GM21528 (cell line): ENCODE measurements around the gene PIK3C2G.
"Not testable (repeated sequence)": the region's sequence is repeated elsewhere in the genome, so short reads cannot be mapped to it uniquely, and the experiment has no call there.

ENCODE experiments used
- ATAC-seq: cut with Tn5 transposase; IDR thresholded peaks from one replicate; pipeline ENCODE4 v1.9.1; 2021; ENCODE audit warnings: mild to moderate bottlenecking, moderate library complexity; ENCODE audit not compliant: unreplicated experiment, low FRiP score

Gene PIK3C2G

GRCh38 chr12:18467620-18468245 is 206.4 kb downstream of the PIK3C2G start:
- ATAC-seq, result no peak

- no peak for ATAC-seq
These were observed 207.1 kb downstream of the PIK3C2G start for GRCh38 chr12:18468246-18469075.

DNA sequence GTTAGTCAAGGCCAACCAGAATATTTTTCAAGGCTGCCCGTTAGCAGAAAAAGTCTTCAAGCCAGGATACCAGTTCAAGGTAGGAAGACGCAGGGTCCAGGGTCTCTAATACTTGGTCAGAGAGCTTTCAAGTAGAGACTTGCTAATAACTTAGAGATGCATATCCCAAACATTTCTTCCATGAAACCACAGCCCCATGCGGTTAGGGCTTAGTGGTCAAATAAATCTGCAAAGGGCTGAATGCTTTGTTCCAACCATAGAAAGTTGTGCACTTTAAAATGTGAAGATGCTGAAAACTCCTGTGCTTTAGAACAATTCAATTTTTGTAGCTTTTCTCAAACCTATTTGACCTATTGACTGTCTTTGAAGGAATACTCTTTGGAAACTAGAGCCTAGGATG is 208.9 kb downstream of the PIK3C2G start:
- ATAC-seq, result no peak

DNA sequence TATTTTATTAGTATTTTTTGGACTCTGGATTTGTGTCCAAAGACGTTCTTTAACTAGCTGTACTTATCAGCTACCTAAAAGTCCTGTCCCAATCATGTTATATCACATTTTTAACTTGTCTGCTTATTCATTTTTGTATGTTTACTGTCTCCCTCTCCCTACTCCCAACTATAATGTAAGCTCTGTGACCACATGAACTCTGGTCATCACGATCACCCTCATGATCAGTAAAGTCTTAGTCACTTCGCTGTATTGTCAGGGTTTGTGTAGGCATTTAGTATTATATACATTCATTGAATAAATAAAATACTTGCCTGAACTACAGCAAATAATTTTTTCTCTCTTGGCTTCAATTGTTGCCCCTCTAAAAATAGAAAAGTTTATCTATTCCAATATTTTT is 211.0 kb downstream of the PIK3C2G start:
- no peak for ATAC-seq

GRCh38 chr12:18472806-18473205 is 211.5 kb downstream of the PIK3C2G start:
- ATAC-seq, result no peak

GRCh38 chr12:18476861-18477260 is 215.5 kb downstream of the PIK3C2G start:
- no peak for ATAC-seq

DNA sequence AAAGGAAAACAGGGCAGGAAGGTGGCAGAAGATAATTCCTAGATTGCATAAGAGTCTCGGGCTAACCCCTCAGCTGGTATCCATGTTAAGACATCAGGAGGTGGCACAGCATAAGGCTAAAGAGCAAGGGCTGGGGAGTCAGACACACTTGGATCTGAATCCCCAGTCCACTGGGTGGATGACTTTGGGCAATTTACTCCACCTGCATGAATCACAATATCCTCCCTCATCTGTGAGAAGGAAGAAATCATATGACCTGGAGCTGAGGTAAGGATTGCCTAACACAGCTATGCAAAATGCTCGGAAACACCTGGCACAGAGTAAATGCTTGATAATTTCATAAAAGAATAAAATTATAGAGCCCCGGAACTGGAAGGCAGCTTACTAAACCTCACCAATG is 217.9 kb downstream of the PIK3C2G start:
- no peak for ATAC-seq

DNA sequence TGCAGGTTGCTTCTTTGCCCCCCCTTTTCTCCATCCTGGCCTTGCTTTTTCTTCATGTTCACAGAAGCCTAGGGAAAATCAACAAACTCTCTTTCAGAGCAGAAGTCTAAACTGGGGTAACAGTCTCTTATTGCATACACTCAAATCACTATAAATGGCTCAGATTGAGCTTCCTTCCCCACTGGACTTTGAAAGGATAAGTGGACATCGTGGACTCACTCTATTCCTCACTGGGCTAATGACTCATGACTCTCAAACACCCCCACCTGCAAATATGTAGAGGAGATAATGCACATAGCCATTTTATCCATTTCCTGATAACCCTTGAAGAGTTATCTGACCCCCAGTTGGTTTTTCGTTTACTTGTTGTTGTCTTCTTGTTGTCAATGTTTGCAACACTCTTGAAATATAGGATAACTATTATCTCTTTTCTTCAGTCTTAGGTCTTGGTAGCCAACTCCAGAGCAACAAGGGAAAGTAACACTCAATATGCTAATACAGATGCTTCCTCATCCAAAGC is 221.3 kb downstream of the PIK3C2G start:
- ATAC-seq, result no peak

DNA sequence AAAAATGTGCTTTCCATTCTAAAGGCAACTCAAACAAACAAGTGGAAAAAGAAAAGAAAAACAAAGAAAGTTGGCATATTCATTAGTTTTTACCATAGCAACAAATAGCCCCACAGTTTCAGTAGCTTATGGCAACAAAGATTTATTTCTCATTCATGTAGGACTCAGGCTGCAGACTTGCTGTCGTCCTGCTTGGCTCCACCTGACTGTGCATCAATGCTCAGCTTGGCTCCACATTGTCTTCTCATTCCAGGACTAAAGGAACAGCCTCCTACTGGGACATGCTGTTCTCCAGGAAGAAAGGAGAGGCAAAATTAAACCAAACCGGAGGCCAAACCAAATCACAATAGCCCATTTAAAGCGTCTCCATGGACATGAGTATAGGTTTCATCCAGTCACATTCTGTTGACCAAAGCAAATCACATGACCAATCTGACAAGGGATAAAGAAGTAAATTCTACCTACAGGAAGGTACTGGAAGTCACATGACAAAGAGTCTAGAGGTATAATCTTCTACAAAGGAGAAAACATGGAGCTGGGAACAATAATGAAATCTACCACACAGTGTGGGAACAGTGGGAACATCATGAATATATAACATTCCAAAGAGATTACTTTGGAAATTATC is 222.5 kb downstream of the PIK3C2G start:
- ATAC-seq, result no peak

DNA sequence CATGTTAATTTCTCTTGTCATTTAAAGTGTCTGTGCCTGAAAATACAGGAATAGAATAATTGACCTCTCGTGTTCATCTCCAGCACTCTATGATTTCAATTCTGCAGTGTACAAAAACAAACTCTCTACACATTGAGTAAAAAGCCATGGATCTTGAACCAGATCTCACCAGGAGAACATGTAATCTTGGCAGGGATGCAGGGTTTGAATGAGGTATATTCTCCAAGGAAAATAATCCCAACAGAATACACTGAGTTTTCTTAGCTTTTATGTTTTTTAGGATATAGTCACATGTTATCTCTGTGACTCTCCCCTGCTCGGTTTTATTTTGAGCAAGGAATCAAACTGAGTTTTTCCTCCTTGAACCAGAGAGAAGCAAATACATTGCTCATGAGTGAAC is 224.7 kb downstream of the PIK3C2G start:
- no peak for ATAC-seq

GRCh38 chr12:18487509-18487908 is 226.2 kb downstream of the PIK3C2G start:
- no peak for ATAC-seq

- ATAC-seq, result no peak
These were observed 231.2 kb downstream of the PIK3C2G start for GRCh38 chr12:18492372-18493025.

DNA sequence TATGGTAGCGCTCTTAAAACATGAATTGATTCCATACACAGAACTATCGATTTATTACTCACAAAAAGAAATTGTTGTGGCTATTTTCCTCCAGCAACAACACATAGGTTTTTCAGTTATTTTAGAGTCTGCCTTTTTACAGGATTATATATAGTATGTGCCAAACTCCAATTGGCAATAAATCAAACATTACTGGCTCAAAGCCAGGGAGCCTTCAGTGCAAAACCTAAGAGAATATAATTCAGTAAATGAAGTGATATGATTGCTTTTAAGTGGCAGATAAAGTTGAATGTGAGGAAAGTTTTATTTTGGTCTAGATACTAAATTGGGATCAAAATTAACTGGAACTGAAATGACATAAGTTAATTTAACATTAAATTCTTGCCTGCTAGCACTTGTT is 234.8 kb downstream of the PIK3C2G start:
- no peak for ATAC-seq

DNA sequence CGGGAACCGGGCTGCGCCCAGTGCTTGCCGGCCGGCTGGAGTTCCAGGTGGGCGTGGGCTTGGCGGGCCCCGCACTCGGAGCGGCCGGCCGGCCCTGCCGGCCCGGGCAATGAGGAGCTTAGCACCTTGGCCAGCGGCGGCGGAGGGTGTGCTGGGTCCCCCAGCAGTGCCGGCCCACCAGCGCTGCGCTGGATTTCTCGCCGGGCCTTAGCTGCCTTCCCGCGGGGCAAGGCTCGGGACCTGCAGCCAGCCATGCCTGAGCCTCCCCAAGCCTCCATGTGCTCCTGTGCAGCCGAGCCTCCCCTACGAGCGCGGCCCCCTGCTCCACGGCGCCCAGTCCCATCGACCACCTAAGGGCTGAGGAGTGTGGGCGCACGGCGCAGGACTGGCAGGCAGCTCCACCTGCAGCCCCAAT is 238.8 kb downstream of the PIK3C2G start:
- ATAC-seq, result not testable (repeated sequence)

DNA sequence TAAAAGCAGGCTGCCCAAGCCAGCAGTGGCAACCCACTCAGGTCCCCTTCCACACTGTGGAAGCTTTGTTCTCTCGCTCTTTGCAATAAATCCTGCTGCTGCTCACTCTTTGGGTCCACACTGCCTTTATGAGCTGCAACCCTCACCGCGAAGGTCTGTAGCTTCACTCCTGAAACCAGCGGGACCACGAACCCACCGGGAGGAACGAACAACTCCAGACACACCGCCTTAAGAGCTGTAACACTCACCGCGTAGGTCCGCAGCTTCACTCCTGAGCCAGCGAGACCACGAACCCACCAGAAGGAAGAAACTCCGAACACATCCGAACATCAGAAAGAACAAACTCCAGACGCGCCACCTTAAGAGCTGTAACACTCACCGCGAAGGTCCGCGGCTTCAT is 239.4 kb downstream of the PIK3C2G start:
- ATAC-seq, result not testable (repeated sequence)

DNA sequence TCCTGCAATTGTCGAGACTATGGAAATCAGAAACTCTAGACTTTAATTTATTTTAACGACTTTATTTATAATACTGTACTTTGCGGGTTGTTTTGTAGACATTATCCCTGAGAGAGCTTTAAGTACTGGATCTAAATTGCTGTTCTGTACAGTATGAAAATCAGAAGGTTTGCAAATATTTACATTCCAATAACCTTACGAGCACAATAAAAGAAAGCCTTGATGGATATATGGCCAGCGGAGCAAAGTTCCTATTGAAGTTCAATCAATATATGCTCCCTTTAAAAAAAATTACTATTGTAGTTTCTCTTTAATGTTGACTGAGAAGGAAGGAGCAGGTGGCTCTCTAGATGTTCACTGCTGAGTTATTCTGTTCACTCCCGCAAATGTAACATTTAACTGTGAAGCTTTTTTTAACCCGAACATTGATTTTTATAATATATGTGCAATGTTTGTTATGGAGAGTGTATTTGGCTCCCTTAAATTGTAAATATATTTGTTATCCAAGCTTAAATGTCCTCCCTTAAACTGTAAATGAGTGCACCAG is 241.2 kb downstream of the PIK3C2G start:
- ATAC-seq, result no peak

- ATAC-seq, result no peak
These were observed 260.1 kb downstream of the PIK3C2G start for GRCh38 chr12:18521461-18521860.

DNA sequence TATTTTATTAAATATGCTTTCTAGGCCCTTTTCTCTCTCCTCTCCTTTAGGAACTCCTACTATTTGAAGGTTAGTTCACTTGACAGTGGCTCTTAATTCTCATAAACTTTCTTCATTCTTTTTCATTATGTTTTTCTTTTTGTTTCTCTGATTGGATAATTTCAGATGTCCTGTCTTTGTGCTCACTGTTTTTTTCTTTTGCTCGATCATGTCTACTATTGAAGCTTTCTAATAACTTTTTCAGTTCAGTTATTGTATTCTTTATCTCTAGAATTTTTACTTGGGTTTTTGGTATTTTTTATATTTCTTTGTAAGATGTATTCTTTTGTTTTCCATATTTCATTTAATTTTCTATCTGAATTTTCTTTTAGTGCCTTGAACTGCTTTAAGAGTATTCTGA is 261.5 kb downstream of the PIK3C2G start:
- no peak for ATAC-seq

DNA sequence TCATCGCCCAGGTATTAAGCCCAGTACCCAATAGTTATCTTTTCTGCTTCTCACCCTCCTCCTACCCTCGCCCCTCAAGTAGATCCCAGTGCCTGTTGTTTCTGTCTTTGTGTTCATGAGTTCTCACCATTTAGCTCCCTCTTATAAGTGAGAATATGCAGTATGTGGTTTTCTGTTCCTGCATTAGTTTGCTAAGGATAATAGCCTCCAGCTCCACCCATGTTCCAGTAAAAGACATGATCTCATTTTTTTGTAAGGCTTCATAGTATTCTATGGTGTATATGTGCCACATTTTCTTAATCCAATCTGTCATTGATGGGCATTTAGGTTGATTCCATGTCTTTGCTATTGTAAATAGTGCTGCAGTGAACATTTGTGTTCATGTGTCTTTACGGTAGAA is 281.2 kb downstream of the PIK3C2G start:
- ATAC-seq, result not testable (repeated sequence)

DNA sequence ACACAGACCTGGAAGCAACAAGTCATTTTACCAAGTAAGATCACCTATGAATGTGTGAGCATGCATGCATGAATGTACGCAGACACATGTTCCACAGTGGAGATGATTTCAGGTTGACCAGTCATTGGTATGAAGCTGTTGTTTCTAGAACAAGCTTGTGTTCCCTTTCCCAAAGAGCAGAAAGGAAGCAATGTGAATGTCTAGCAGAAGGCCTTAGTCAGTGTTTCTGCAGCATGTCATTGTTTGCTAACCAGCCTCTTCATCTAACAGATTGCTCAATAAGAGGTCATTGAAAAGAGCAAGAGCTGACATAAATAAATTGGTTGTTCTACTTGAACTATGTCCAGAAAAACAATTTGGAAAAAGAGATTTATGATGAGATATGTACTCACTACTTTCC is 285.1 kb downstream of the PIK3C2G start:
- ATAC-seq, result no peak

GRCh38 chr12:18549598-18549997 is 288.3 kb downstream of the PIK3C2G start:
- ATAC-seq, result no peak
